Ascending aorta (tissue), 2 donors: ENCODE measurements around the gene SGSM2. TPM values are rescaled to one million over a fixed set of nuclear protein-coding genes. Genes with fewer than 3 reads are reported as not detected.

Source experiments
- DNase-seq, 2 donors: peaks; one replicate each; pipeline ENCODE4 v3.0.0-alpha.2; 2019; ENCODE audit warnings: low spot score in 2 of 2
- H3K27ac ChIP-seq, 2 donors: fragments of 200-600 bp; sonication (generic); one replicate each; pipeline ENCODE4 v1.5.1; 2016 to 2017; ENCODE audit warnings: mild to moderate bottlenecking in 1 of 2
- H3K27me3 ChIP-seq: fragments of 200-600 bp; sonication (generic); one replicate; pipeline ENCODE4 v1.5.1; 2017
- H3K36me3 ChIP-seq, 2 donors: fragments of 200-600 bp; sonication (generic); one replicate each; pipeline ENCODE4 v1.5.1; 2016
- H3K4me1 ChIP-seq, 2 donors: fragments of 200-600 bp; sonication (generic); one replicate each; pipeline ENCODE4 v1.5.1; 2016 to 2017; ENCODE audit warnings: mild to moderate bottlenecking in 1 of 2
- H3K4me3 ChIP-seq, 2 donors: fragments of 200-600 bp; sonication (generic); one replicate each; pipeline ENCODE4 v1.5.1; 2016 to 2017; ENCODE audit warnings: mild to moderate bottlenecking in 1 of 2
- H3K9me3 ChIP-seq, 2 donors: fragments of 200-600 bp; sonication (generic); one replicate each; pipeline ENCODE4 v1.5.1; 2016
- CTCF ChIP-seq, 3 experiments: fragments of 200-600 bp in 2 of 3; fragments of 450-650 bp in 1 of 3; sonication (generic) in 2 of 3; IDR thresholded peaks; one replicate each; pipeline ENCODE4 v1.5.1; 2016 to 2019; ENCODE audit warnings: antibody characterized with exemption in 3 of 3, mild to moderate bottlenecking in 1 of 3, moderate library complexity in 1 of 3
- intact Hi-C: fragments of 100-400 bp; cut with DNase I; formaldehyde crosslinking; loops from one replicate; pipeline ENCODE4 v1.15.1; 2023
- total RNA-seq: library from RNA; depleted of rRNA; stranded (reverse); fragments of >200 nt; gene quantifications from one replicate; pipeline ENCODE4 v1.1.0, GENCODE V29; 2016

The SGSM2 gene
- total RNA-seq, 1 donor from 2014 or later: 127 TPM

GRCh38 chr17:2392252-2393173 is 55.2 kb downstream of the SGSM2 start:
- H3K9me3 ChIP-seq: no peaks in the 10 kb centered on the region
- intact Hi-C loops: loop anchor here (1.0 to 10.0 kb wide), 7 partner anchors 9 to 1272 kb away; partner anchors contain the start of genes CLUH, EMC6, HIC1 and MNT
- peak; percentile 74 to 98 for DNase-seq
- H3K4me3 ChIP-seq: peak overlapping the region; percentile 68 to 77
- peaks cover 28 to 54% of the 10 kb centered on the region in 2 donors for H3K4me1 ChIP-seq
- peaks cover 6 to 7% of the 10 kb centered on the region in 2 donors for H3K36me3 ChIP-seq
- H3K27ac ChIP-seq: peak overlapping the region; percentile 98 to 99
- no peaks in the 10 kb centered on the region for H3K27me3 ChIP-seq
- TF ChIP-seq CTCF (IDR thresholded peaks at IDR 0.05): no peak

DNA sequence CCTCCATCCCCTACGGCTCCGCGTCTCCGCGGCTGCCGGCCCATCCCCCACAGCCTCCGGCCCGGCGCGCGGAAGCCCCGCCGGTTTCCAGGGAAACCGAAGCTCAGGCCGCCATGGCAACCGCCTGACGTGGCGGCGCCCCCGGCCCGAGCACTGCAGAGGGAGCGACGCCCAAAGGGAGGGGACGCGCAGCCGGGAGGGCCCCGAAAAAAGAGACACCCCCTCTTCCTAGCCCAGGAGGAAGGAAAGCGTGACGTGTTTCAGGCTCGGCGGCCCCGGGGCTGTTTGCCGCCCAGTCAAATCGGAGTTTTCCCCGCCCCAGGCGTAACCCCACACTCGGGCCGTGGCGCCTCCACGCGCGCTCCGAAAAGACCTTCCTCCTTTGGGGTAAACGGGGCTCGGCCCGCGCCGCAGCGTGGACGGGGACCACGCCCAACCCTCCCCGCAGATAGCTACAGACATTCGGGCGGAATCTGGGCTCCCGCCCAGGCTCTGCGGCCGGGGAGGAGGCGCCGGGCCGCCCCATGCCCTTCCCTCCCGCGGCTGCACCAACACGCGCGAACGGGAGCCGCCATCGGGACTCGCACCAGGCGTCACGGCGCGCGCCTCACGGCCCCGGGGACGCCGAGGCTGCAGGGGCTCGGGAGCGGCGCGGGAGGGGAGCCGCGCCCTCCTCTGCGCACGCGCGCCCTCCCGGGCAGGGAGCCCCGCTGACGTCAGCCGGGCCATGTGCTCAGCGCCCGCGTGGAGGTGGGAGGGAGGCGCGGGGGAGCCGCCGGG is 56.1 kb downstream of the SGSM2 start:
- peak; percentile 56 to 93 for DNase-seq
- intact Hi-C loops: loop anchor here (1.0 to 10.0 kb wide), 6 partner anchors 8 to 1271 kb away; partner anchors contain the start of genes CLUH, EMC6, HIC1 and MNT
- H3K4me1 ChIP-seq: peaks cover 35 to 63% of the 10 kb centered on the region in 2 donors

DNA sequence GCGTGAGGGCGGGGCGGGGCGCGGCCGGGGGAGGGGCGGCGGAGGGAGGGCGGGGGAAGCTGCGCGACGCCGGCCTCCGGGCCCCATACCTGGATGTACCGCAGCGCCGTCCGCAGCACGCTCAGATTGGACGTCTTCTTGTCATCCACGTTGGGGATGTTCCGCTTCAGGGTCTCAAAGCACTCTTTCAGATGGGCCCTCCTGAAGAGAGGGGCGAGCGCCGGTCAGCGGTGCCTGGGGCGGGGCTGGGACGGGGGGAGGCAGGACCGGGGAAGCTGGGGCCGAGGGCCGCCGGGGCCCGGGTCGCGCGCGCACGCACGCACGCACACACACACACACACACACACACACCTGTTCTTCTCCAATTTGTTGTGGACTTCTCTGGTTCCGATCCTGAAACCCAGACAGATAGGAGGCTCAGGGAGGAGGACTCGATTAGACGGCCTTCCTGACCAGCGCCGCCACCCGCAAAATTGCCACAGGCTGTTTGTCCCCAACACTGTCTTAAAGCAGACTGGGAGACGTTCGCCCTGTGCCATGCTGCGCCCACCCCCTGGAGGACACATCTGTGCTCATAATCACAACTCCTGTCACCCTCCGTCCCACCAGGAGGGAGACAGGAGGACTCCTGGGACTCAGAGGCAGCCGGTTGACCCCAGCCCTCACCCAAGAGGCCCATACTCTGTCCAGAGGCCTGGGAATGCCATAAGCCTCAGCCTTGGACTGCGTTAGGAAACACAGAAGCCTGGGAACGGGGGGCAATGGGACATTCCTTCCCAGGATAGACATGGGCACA is 56.9 kb downstream of the SGSM2 start:
- DNase-seq: no peak
- no peak for TF ChIP-seq CTCF (IDR thresholded peaks at IDR 0.05)
- H3K36me3 ChIP-seq: peaks cover 0 to 4% of the 10 kb centered on the region in 2 donors
- no peaks in the 10 kb centered on the region for H3K27me3 ChIP-seq
- intact Hi-C loops: loop anchor here (1.0 to 10.0 kb wide), 6 partner anchors 7 to 1271 kb away; partner anchors contain the start of genes CLUH, EMC6, HIC1 and MNT
- H3K4me1 ChIP-seq: peaks cover 40 to 66% of the 10 kb centered on the region in 2 donors
- H3K27ac ChIP-seq: peak overlapping the region; percentile 97 to 98
- H3K4me3 ChIP-seq: peak overlapping the region; percentile 68 to 77
- no peaks in the 10 kb centered on the region for H3K9me3 ChIP-seq

More for the DNA sequence above, 56.1 kb downstream of the SGSM2 start:
- Histone ChIP-seq H3K36me3 (peaks cover 0 to 4% of the 10 kb centered on the region in 2 donors), H3K27ac (peak overlapping the region; percentile 98 to 99), H3K9me3 (no peaks in the 10 kb centered on the region), H3K27me3 (no peaks in the 10 kb centered on the region), H3K4me3 (peak overlapping the region; percentile 68 to 77)
- no peak for TF ChIP-seq CTCF (IDR thresholded peaks at IDR 0.05)

DNA sequence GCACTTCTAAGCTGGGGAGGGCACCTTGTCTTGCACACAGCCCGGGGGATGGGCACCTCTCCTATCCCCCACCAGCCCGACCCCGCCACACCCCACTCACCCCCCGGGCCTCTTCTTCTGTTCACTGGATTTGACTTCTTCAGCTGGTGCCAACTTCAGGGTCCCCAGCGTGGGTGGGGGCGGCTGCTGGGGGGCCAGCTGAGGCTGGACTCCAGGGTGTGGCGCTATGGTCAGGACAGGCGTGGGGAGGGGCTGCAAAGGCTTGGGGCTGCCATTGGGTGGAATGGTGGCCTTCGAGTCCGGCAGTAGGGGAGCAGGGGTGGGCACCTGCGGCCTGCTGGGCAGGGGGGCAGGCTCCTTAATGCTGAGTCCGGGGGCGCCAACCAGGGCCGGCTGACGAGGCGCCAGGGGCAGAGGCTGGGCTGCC is 57.5 kb downstream of the SGSM2 start:
- peaks cover 0 to under 1% of the 10 kb centered on the region in 2 donors for H3K36me3 ChIP-seq
- H3K4me1 ChIP-seq: peaks cover 41 to 66% of the 10 kb centered on the region in 2 donors
- no peak for DNase-seq
- H3K9me3 ChIP-seq: no peaks in the 10 kb centered on the region
- no peak overlapping the region for H3K4me3 ChIP-seq
- H3K27ac ChIP-seq: peak overlapping the region; percentile 97 to 98
- no peak for TF ChIP-seq CTCF (IDR thresholded peaks at IDR 0.05)
- intact Hi-C loops: loop anchor here (5.0 to 10.0 kb wide), 4 partner anchors 92 to 1270 kb away; partner anchors contain the start of genes CLUH, EMC6, HIC1 and SMG6
- no peaks in the 10 kb centered on the region for H3K27me3 ChIP-seq
